Lung microvascular endothelial cell (primary cell): Measurements from ENCODE around the gene RSAD1. TPM values are rescaled to one million over a fixed set of nuclear protein-coding genes. Genes with fewer than 3 reads are reported as not detected.
A peak's percentile ranks its signal among the peaks of the same experiment; 100 is the strongest.

Source experiments
- DNase-seq, 2 donors: peaks; one replicate each; pipeline versions ENCODE4 v3.0.0 to v3.0.0-alpha.2; 2010; ENCODE audit warnings: low read depth in 2 of 2
- total RNA-seq: library from RNA; depleted of rRNA; stranded (reverse); fragments of >200 nt; gene quantifications from 2 replicates; pipeline ENCODE4 v1.2.1, GENCODE V29; 2014

Gene RSAD1
- total RNA-seq, 1 donor from 2014 or later, result 14.5 TPM

- DNase-seq, result peak in 1 of 2 donors; percentile 41
Observed at GRCh38 chr17:50518384-50519023, 39.8 kb downstream of the RSAD1 start.

GRCh38 chr17:50519141-50519834 is 40.6 kb downstream of the RSAD1 start:
- DNase-seq, result peak in 1 of 2 donors; percentile 82

- no peak for DNase-seq
Observed at GRCh38 chr17:50520483-50520882, 41.8 kb downstream of the RSAD1 start.

- DNase-seq, result no peak
Observed at GRCh38 chr17:50521514-50521913, 42.9 kb downstream of the RSAD1 start.

- no peak for DNase-seq
Observed at GRCh38 chr17:50522766-50523165, 44.1 kb downstream of the RSAD1 start.

GRCh38 chr17:50523208-50523607 is 44.5 kb downstream of the RSAD1 start:
- DNase-seq, result no peak

GRCh38 chr17:50524838-50525237 is 46.2 kb downstream of the RSAD1 start:
- DNase-seq, result no peak

GRCh38 chr17:50527155-50527762 is 48.6 kb downstream of the RSAD1 start:
- no peak for DNase-seq

GRCh38 chr17:50527949-50528474 is 49.4 kb downstream of the RSAD1 start:
- no peak for DNase-seq

- no peak for DNase-seq
Observed at GRCh38 chr17:50529849-50530248, 51.2 kb downstream of the RSAD1 start.

DNA sequence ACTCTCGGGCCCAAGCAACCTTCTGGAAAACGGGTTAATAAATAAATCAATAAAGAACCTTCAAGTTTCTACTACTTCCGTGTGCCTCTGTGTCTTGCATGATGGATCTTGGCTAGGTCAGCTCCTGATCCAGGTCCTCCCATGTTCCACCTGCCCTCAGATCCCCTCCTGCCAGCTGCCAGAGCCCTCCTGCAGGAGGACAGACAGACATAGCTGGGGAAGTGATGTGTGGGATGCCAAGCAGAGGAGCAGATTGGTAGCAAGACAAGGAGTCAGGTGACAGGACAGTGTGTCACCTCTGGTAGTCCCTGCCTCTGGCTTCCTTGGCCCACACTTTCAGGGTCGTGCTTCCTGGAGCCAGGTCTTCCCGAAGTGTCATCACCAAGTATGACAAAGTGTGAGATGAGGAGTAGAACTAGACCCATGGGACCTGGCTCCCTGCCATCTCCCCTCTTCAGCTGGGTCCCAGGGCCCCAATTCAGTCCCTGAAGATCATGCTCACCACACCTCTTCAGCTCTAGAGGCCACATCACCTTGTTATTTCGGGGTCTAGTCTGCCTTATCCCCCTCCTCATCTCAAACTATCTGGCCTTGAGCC is 52.9 kb downstream of the RSAD1 start:
- no peak for DNase-seq

GRCh38 chr17:50532452-50533024 is 53.9 kb downstream of the RSAD1 start, which contains the start of gene EPN3:
Gene EPN3, plus strand, starts transcription at chr17:50532735. Its CDS starts 3,822 bp downstream, at chr17:50536557.
- no peak for DNase-seq

DNA sequence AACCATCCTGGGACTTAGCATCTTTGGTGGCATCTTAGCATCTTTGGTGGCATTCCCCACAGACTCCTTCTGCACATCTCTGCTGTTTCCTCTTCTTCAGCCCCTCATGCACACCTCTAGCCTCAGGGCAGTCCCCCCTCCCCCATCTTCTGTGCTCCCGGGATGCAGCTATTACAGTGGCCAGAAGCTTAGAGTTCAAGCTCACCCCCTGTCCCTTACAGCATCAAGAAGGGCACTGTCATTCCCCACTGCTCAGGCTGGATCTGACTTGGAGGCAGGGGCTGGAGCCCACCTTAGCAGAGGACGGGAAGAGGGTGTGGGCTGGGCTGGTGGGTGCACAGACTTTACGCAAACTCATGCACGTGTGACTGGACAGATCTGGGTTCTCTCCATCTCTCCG is 54.5 kb downstream of the RSAD1 start:
- DNase-seq, result no peak

- DNase-seq, result no peak
Observed at GRCh38 chr17:50533720-50534148, 55.1 kb downstream of the RSAD1 start.

GRCh38 chr17:50534222-50534978 is 55.7 kb downstream of the RSAD1 start:
- DNase-seq, result peak in 1 of 2 donors; percentile 30

- DNase-seq, result no peak
Observed at GRCh38 chr17:50534979-50535326, 56.3 kb downstream of the RSAD1 start.

DNA sequence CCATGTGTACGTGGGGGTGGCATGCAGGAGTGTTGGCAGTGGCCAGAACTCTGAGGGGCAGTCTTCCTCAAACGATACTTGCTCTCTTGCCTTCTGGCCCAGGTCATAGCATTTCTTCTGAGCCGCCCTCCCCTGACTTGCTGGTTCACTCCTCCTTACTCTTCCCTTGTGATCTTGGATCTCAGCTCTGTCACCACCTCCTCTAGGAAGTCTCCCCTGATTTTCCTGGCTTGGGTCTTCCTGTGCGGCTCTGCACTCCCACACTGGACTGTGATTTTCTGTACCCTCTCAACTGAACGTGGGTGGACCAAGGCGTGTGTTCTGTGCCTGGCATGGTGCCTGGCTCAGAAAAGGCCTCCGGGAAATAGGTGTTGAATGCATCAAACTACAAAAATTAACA is 56.7 kb downstream of the RSAD1 start:
- DNase-seq, result no peak
